HG02943 (cell line): Measurements from ENCODE around the gene CACNA1A.
"Not testable (repeated sequence)": the region's sequence is repeated elsewhere in the genome, so short reads cannot be mapped to it uniquely, and the experiment has no call there.

Source experiments
- ATAC-seq: cut with Tn5 transposase; IDR thresholded peaks from one replicate; pipeline ENCODE4 v1.9.1; 2021; ENCODE audit warnings: mild to moderate bottlenecking, low read depth, moderate library complexity; ENCODE audit not compliant: unreplicated experiment

Gene CACNA1A

DNA sequence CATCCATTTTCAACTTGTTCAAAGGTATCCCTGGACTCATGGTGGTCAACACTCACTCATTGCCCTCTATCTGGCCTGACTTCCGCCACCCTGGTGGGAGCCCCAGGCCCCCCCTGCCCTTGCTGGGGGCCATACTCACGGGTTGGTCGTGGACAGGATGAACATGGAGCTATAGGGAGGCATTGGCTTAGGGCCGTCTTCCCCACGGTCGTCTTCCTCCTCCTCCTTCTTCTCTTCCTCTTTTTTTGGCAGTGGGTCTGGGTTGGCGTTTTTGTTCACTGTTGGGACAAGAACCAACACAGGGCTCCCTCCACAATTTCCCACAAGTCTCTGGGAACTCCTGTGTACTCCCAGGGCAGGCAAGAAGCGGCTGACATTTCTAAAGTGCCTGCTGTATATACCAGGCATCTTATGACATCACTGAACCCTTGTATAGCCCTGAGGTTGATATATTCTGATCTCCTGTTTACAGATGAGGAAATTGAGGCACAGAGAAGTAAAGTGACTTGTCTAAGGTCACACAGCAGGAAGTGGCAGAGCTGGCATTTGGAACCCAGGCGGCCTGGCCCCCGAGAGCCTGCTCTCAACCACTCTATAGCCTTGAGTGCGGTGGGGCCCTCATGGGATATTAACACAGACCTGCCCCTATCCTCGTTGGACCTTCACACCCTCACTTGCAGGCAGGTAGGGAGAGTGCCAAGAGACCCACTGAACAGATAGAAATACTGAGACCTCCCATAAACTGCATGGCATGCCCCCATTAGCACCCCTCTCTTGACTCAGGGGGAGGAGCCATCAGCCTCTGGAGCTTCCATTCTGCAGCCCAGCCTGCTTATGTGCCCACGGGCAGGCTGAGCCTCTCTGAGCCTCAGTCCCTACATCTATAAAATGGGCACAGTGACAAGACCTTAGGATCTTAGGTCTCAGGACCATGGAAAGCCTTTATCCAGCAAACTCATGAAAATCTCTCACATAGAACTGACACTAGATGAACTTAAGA lies 221.1 kb downstream of the CACNA1A start:
- ATAC-seq: no peak

DNA sequence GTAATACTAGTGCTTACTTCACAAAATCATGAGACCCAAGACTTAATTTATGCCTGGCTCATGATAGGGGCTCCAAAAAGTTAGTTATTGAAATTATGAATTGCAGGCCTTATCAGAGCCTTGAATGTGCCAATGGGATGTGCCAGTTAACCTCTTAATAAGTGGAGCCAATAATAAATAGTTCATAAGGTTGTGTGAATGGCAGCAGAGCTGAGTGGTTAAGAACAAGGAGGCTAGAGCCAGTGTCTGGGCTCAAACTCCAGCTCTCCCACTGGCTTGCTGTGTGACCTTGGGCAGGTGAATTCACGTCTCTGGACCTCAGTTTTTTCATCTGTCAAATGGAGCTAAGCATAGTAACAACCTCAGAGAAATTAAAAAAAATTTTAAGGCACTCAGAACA lies 222.4 kb downstream of the CACNA1A start:
- ATAC-seq: no peak

DNA sequence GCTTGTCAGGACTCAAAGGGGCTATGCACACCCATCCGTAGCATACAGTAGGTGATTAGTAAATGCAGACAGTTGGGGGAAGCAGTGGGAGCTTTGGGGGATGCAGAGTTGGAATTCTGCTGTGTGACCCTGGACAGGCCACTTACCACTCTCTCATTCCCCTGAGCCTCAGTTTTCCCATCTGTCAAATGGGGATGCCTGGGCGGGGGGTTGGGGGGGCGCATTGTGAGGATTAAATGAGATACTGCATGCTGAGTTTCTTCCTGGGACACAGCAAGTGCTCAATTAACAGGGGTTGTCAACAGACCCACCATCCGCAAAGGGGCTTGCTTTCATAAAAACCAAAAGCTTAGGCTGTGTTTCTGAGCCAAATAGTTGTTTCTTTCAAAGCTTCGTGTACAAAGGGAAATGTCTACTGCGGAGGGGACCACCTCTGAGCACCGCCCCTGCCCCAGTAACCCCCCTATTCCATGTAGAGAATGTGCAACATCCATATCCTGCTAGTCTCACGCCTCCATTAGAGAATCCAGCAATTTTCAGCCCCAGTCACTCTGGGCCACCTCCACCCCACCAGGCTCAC lies 223.7 kb downstream of the CACNA1A start:
- no peak for ATAC-seq

DNA sequence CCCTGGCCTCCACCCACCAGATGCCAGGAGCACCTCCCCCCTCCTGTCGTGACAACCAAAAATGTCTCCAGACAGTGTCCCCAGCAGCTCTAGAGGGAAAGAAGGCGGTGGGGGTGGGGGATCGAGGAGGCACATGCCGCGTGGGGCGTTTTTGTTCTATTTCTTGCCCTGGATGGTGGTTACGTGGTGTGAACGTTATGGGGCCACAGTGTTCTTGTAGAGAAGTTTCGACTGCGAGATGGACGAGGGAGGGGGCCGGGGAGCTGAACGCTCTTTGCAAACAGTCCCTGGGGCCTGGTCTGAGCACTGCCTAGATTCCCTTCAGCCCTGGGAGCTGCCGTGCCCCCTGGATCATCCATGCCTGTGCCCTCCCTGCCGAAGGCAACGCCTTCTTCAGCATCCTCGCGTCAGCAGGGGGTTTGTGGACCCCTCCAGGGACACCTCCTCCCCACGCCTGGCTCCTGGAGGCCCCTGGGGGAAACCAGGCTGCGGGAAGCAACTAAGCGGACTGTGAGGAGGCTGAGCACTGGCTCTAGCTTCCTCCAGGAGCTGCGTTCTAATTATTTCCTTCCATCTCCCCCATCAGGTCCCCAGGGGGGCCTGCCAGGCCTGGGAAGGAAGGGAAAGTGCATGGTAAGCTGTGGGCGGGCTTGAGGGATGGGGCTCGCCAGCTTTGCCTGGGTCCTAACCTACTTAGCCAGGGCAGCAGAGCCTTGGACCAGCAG lies 224.6 kb downstream of the CACNA1A start:
- ATAC-seq: no peak

DNA sequence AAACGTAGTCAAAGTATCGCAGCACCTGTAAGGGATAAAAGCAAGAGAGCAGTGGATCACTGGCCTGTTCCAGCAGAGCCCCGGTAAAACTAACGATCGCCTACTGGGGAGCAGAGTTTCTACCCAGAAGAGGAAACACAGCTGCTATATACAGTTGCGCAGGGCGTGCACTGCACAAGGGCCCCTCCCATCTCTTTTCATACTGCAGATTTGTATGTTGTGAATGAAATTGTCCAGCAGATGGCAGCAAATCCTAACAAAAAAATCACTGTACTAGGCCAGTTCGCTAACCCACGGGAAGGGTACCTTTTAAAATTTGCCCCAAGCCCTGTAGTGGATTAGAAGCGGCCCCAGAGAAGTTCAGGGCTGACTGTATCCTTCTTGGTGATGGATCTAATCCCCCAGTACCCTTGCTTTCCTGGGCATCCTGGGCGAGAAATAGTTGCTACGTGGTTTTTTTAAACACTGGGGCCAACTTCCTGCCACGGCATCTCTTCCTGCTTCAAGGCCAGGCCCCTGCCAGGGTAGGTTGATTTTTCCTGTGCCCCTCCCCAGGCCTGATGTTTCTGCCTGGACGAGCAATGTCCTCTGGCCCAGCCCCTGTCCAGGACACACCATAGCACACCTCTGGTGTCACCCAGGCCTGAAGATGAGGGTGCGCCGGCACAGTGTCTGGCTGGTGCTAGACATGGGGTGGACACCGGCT lies 229.0 kb downstream of the CACNA1A start:
- no peak for ATAC-seq

DNA sequence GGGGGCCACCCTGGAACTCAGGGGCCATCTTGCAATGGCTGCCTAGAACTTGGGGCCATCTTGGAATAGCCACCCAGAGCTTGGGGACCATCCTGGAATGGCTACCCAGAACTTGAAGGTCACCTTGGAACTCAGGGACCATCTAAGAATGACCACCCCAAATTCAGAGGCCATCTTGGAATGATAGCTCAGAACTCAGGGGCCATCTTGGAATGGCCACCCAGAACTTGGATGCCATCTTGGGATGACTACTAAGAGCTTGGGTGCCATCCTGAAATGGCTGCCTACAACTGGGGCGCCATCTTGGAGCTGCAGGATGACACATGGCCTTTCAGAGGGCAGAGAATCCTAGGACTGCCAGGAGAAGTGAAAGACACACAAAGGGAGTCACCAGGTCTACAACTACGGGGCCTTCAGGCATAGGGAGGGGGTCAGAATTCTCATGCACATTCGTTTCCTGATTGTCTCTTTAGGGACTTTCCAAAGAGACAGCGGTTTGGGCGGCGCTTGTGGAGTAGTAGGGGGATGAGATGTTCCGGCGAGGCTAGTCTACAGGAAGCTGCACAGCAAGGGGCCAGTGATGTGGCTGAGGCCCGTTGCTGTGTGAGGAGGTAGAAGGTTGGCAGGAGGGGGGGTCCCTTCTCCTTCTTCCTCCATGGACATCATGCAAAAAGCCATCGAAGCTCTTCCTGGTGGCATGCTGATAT lies 231.1 kb downstream of the CACNA1A start:
- no peak for ATAC-seq

DNA sequence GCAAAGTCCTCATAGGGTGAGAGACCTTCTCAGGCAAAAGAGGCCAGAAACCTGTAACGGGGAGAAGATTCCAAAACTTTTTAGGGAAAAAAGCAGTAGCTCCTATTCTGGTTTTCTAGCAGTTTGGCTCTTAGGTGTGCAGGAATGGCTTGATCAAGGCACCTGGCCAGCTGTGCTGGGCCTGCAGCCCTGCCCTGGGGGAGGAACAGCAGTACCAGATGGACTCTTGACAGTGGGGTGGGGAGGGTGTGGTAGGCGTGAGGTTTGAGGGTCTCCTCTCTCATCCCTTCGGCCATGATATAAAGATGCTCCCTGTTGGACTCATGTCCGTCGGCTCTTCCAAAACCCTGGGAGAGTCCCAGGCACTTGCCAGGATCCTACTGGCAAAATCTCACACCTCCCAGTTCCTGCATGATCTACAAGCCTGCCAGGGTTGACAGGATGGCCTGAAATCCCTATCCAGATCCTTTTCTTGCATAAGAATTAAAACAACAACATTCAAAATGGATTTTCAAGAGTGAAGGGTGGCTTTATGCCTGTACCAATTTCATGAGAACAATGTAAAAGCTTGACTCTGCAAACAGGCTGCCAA lies 235.7 kb downstream of the CACNA1A start:
- no peak for ATAC-seq

DNA sequence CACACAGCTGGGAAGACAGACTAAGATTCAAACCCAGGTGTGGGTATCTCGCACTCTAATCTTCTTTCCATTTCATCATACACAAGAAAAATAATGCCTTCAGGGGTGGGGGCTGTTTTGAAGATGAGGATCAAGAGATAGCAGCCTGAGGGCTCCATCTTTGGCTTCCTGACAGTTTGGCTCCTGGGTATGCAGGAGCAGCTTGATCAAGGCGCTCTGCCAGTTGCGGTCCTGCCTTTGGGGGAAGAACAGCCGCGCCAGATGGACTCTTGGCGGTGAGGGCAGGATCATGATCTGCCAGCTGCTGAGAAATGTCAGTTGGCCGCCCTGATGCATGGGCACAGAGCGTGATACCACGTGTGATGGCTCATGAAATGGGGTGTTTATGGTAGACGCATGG lies 236.9 kb downstream of the CACNA1A start:
- no peak for ATAC-seq

DNA sequence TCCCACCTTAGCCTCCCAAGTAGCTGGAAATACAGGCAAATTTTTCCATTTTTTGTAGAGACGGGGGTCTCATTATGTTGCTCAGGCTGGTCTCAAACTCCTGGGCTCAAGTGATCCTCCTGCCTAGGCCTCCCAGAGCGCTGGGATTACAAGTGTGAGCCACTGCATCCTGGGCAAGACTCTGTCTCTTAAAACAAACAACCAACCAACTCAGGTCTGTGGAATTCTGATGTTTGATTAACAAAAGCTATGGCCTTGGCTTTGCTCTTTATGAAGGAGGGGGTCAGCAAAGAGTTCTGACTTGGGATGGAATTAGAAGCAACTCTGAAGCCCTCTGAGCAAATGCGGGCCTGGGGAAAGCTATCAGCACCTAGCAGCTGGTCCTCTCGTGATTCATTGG lies 238.4 kb downstream of the CACNA1A start:
- ATAC-seq: no peak

DNA sequence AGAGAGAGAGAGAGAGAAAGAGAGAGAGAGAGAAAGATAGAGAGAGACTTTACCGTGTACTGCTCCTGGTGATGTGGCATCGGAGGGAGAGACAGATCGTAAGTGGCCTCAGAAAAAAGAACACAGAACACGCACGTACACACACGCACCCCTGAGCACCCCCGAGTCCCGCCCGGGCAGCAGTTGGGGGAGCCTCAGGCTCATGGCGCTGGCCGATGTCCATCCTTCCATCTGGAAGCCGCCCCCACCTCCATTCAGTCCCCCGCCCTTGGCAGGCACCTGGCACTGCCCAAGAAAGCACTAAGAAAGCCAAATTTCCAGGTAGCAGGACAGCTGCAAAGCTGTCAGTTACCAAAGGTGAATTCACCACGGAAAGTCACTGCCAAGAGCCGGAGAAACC lies 239.1 kb downstream of the CACNA1A start:
- no peak for ATAC-seq

DNA sequence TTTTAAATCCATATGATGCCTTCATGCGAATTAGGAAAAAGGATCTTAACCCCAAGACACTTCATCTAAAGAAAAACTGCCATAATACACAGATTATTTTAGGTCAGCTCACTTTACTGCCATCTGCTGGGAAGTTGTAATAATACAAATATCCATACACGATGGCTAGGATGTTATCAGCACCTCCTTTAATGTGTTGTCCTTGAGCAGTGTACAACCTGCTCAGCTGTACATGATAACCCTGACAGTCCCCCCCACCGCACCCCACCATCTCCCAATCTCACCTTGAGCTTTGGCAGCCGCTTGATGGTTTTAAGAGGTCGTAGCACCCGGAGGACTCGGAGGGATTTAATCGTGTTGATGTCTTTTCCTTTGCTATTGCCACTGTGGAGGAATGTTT lies 243.8 kb downstream of the CACNA1A start:
- ATAC-seq: no peak

DNA sequence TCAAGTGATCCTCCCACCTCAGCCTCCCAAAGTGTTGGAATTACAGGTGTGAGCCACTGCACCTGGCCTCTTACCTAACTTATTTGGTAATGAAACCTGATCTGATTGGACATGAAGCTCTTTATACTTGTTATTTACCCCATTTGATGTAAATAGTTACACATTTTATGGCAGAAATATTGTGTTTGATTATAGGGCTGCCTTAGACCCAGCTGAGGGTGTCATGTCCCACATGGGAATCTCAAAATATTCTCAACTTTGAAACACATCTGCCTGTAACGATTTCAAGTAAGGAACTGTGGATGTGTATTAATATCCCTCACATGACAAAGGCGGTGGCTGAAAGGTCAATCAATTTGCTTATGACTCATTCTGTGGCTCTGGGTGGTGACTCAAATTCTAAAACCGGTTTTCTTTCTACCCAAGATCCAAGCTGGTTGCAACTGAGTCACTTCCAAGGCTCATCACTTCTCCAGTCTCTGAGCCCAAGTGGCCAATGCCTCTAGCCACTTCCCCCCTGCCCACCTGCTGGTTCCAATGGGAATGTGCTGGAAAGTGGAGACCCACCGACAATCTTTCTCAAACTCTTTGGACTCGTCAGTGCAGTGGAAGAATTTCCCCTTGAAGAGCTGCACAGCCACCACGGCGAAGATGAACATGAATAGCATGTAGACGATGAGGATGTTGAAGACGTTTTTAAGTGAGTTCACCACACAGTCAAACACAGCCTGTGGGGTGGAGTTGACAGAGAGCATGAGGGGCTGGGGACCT lies 245.2 kb downstream of the CACNA1A start:
- ATAC-seq: no peak

DNA sequence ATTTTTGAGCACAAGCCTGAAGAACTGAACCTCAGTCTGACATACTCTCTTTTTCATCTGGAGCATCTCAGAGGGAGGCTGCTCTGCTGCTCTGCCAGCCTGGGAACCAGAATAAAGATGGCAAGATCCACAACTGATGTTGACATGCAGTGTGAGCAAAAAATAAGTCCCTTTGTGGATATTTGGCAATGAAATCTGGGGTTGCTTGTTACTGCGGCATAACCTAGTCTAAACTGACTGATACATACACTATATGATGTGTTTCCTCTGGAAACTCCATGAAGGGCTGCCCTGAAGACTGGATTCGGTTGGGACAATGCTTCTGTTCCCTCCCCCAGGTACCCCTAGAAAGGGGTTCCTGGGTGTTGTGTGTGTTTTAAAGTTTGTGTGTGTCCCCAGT lies 249.4 kb downstream of the CACNA1A start:
- ATAC-seq: no peak

DNA sequence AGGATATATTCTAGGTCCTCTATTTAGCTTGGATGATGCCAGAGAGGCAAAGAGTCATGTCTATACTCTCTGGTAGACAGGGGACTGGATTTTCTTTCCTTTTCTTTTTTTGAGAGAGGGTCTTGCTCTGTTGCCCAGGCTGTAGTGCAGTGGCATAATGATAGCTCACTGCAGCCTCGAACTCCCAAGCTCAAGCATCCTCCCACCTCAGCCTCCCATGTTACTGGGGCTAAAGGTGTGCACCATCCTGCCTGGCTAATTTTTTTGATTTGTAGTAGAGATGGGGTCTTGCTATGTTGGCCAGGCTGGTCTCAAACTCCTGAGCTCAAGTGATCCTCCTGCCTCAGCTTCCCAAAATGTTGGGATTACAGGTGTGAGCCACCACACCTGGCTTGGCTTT lies 249.9 kb downstream of the CACNA1A start:
- ATAC-seq: not testable (repeated sequence)

DNA sequence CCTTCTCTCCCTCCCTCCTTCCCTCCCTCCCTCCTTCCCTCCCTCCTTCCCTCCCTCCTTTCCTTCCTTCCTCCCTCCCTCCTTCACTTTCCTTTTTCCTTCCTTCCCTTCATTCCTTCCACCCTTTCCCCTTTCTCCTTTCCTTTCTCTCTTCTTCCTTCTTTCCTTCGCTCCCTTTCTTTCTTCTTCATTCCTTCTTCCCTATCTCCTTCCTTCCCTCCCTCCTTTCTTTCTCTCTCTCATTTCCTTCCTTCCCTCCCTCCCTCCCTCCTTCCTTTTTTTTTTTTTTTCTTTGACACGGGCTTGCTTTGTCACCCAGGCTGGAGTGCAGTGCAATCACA lies 250.6 kb downstream of the CACNA1A start:
- ATAC-seq: no peak

DNA sequence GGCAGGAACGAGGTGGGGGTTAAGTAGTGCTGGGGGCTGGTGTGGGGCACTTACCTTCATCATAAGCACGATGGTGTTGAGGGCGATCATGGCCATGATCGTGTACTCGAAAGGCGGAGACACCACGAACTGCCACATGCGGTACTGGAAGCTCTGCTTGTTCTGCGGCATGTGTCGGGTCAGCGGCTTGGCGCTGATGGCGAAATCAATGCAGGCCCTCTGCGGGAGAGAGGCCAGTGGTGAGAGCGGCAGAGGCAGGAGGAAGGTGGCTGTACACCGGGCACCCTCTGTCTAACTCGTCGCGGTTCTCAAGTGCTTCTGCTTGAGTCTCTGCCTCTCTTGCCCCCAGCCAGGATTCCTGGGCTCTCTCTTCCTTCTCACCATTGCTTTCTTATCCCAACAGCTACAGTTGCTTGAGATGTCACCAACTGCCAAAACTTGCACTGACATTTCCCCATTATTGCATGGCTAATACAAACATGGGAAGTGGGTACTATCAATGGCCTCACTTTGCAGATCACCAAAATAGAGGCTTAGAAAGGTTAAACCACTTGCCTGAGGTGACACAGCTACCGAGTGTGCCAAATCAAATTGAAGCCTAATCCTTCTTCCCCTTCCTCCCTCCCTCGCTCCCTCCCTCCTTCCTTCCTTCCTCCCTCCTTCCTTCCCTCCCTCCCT lies 251.1 kb downstream of the CACNA1A start:
- ATAC-seq: no peak

DNA sequence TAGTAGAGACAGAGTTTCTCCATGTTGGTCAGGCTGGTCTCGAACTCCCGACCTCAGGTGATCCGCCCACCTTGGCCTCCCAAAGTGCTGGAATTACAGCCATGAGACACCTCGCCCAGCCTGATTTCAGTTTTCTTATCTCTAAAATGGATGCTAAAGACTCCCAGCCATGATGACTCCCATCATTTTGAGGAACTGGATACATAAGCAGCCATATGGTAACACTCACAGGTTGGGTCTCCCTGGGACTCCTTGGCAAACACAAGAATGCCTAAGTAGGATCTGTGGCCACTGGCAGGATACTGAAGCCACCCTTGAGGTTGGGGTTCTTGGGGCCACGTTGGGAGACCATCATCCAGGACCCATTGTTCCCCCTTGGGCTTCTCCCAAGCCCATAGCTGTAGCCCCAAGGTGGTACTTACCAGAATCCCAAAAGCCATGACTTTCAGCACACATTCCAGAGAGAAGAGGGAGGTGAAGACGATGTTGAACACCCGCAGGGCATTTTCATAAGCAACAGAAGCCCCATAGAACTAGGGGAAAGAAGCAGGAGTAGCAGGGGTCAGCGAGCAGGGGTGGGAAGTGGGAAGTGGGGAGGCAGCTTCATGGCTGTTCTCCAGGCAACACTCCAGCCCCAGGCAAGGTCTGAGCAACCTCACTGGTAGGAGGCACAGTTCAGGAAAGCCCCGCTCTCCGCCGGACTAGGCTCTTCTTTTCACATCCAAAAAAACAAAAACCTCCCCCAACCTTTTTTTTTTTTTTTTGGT lies 253.5 kb downstream of the CACNA1A start:
- no peak for ATAC-seq

DNA sequence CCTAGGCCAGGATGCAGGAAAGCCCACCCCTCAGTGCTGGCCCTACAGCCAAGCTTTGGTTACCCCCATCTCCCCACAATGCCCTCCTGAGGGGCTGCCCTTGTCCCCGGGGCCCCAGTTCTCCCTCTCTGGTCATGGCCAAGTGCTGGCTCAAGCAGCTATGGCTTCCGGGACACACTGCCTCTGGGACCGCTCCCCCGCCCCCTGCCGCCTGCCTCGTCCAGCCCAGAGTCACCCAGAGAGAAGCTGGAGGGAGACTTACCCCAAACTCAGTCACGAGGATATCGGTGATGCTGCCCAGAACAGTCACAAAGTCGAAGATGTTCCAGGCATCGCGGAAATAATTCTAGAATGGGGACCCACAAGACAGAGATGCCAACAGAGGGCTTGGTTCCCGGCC lies 261.4 kb downstream of the CACNA1A start:
- ATAC-seq: no peak
